DMS114 treated with DMSO at 0.1 percent for 48 hours (cell line): Measurements from ENCODE around the gene DIP2C.
"Not testable (repeated sequence)": the region's sequence is repeated elsewhere in the genome, so short reads cannot be mapped to it uniquely, and the experiment has no call there.

Source experiments
- DNase-seq: peaks from one replicate; lab custom pipeline; 2025; ENCODE audit not compliant: unreplicated experiment; lab: John Stamatoyannopoulos, UW

DIP2C gene

GRCh38 chr10:700183-700582, 10.7 kb upstream of the DIP2C start:
- DNase-seq, result not testable (repeated sequence)

- no peak for DNase-seq
Observed at GRCh38 chr10:697097-697875, 7.8 kb upstream of the DIP2C start.

DNA sequence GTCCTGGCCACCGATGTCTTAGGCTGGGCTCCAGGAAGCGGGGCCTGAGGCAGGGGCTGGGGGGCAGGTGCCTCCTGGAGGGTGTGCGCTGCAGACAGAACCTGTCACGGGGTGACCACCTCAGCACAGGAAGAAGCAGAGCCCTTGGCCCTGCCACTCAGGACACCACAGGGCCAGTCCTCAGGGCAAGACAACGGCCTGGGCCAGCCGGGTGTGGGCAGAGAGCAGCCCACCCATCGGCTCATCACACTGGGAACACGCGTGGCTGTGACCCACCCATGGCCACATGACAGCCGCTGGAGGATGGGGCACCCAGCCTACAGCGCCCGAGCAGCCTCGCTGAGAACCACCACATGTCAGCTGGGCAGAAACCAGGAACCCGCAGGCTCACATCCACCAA, 5.9 kb upstream of the DIP2C start:
- no peak for DNase-seq

DNA sequence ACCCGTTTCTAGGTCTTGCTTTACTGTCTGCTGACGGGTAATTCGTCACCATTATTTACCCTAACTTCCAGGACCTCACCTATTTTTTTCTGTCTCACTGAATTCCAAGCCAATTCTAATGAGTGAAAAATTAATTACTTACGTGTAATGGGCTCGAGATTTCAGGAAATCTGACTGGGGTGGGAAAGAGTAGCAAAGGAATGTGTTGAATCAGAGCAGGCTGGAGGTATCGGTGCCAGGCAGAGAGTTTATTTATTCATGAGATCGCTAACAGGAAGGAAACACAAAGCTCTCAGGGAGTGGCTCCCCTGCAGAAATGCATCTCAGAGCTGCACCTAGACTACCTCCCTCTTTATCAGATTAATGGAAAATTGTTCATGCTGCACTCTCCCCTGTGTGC, 4.0 kb upstream of the DIP2C start:
- DNase-seq, result no peak

DNA sequence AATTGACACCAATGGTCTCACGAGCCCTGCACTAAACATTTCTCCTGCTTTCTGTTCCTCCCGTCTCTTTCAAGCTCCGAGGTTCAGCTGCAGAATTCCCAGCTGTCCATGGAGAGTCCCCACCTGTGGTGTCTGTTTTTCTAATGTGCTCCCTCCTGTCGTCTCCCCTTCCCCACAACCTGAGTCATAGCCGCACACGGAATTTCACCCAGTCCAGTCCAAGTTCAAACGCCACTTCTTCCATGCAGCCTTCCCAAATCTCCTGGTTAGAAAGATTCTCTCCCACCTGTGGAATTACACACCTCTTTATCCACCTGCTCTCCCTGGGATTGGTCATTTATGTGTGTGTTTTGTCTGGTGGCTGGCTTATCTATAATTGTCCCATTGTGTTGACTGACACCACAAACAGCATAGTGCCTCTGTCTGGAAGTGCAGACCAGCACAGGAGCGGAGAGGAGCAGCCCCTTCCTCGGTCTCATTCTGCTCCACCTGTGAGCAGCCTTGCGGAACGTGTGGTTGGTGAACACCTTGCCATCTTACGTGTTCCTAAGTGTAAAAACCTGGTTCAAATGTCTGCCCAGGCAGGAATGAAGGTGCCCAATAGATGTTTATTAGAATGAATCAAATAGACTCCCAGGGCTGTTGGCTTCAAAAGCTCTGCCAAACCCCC, 3.3 kb upstream of the DIP2C start:
- DNase-seq, result no peak

DNA sequence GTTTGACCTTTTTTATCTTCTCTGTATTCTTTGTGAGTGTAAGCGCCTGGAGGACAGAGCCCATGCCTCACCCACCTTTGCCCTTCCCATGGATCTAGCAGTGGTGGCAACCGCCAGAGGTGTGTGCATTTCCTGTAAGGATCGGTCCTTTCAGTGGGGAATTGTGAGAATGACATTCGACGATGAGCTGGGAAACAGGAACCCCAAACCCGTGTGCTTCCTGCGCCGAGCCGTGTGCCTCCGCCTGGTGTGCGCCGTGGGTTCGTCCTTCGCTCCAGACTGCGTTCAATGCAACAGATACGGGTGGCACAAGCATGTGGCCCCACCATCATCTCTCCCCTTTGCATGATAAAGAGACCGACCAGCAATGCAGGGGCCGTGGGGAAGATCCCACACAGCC, 1.7 kb upstream of the DIP2C start:
- no peak for DNase-seq

- DNase-seq, result no peak
Observed at GRCh38 chr10:690372-691161, 1.1 kb upstream of the DIP2C start.

DNA sequence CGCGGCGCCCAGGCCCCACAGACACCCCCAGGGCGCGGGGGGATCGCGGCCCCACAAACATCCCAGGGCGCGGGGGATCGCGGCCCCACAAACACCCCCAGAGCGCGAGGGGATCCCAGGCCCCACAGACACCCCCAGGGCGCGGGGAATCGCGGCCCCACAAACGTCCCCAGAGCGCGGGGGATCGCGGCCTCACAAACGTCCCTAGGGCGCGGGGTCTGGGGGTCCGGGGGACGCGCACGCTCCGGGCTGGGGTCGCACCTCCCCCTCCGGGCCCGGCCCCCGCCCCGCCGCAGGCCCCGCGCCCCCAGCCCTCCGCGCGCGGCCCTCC, 382 bp downstream of the DIP2C start:
- DNase-seq, result no peak

DNA sequence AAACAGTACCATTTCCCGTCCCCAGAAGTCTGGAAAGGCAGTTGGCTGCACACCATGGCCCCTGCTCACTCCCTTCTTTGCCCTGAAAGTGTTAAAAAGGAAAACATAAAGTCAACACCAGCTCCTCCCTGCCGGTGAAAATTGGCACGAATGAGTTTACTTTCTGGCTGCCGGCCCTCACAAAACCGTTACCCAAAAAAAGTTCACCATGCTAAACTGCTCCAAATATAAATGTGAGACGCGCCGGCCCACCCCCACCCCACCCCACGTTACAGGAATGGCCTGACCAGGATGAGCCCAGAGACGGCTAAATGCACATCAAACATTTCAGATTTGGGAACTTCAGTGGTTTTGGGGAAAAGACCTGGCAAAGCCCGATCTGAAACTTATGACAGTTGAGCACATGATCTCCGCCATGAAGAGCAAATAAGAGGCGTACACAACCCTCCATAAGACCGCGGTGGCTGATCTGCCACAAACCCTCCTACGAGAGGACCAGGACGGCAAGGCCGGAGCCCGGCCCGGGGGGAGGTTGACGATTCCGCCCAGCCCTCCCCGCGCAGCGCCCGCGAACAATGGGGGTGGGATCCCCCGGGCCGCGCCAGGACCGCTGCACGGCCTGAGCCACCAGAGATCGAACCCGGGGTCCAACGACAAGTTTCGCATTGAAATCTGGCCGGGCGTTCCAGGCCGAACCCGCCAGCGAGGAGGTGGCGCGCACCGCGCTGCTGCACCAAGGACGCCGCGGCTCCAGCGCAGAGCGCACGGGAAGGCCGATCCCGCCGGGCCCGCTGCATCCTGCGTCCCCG, 952 bp downstream of the DIP2C start:
- DNase-seq, result peak; percentile 21

DNA sequence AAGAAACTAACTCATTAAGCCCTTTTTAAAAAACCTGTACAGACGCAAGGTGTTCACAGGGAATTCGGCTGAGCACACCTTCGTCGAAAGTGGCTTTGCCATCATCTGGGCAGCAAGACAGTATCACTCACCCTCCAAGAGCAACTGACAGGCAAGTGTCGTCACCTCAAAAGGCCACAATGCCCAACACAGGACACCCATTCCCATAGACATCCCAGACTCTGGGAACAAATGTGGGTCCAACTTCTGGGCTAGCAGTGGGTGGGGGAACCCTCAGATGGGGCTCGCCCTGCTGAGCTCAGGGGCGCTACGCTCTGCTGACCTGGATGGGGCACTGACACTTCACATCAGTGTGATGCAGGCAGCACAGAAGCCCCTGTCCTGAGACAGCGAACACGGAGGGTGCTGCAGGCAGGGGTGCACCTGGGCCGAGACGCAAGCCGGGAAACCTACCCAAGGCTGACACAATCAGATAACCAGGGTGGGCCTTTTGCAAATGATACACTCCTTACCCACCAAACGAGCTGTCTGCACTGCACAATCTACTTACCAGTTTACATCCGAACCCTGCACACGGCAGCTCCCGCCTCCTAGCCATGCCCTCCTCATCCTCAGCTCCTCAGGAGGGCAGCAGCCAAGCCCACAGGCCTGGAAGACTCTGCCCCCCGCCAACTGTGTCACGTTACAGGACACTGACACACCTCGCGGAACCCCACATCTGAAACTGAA, 1.7 kb downstream of the DIP2C start:
- DNase-seq, result no peak

DNA sequence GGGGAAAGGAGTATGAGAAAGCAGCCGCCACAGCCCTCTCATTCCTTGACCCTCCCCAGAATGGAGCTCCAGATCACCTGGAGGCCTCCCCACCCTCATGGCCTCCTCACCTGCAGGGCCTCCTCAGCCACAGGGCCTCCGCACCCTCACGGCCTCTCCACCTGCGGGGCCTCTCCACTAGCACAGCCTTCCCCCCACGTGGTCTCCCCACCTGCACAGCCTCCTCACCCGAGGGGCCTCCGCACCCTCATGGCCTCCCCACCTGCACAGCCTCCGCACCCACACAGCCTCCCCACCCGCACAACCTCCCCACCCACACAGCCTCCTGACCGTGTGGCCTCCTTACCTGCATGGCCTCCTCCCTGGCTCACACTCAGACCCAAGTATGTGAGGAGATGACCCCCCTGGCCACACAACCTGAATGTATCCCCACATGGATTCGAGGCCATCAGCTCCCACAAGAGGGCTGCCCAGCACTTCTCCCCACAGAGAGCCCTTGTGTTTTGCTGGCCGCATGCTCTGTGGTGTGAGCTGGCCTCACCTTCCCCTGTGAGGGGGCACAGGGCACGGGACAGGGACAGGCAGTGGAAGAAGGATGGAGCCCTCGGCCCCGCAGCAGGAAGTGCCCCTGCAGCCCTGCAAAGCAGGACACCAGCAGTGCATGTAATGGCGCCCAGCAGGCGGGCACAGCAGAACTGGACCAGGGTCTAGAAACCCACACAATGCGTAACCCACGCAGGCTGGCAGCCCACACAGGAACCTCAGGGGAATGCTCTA, 3.1 kb downstream of the DIP2C start:
- no peak for DNase-seq

- no peak for DNase-seq
Observed at GRCh38 chr10:685613-686012, 3.9 kb downstream of the DIP2C start.

DNA sequence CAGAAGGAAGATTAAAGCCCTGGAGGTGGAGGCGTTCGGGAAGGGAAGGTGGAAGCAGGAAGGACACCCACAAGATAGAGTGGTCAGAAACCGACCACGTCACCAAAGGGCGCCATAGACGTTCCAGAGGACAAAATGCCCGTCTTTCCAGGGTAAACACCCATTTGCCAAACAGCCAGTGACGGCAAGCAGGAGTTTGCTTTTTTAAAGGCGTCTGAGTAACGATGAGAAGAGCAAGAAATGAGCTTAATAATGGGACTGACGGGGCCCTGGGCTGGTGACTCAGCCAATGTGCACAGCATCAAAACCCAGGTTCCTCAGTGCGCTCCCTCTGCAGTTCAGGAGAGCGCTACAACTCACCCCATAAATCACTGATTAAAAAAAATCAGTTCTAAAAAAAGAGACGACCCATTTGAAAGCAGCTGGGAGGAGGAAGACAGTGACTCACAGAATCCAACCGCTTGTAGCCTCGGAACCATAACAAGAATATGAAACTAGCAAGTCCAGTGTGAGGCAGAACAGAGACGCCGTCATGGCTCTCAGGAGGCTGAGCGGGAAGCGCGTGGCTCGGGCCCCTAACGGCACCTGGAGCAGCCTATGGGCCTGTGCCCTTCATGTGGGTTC, 5.9 kb downstream of the DIP2C start:
- no peak for DNase-seq

GRCh38 chr10:682931-683447, 6.5 kb downstream of the DIP2C start:
- no peak for DNase-seq

GRCh38 chr10:681670-682318, 7.7 kb downstream of the DIP2C start:
- DNase-seq, result no peak

GRCh38 chr10:680745-681144, 8.7 kb downstream of the DIP2C start:
- DNase-seq, result no peak

- no peak for DNase-seq
Observed at GRCh38 chr10:680146-680545, 9.3 kb downstream of the DIP2C start.

- DNase-seq, result no peak
Observed at GRCh38 chr10:679556-679955, 9.9 kb downstream of the DIP2C start.

DNA sequence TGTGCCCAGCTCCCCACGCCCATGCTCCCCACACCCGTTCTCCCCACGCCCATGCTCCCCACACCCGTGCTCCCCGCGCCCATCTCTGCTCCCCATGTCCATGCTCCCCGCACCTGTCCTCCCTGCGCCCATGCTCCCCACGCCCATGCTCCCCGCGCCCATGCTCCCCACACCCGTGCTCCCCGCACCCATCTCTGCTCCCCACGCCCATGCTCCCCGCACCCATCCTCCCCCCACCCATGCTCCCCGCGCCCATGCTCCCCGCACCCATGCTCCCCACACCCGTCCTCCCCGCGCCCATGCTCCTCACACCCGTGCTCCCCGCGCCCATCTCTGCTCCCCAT, 10.8 kb downstream of the DIP2C start:
- DNase-seq, result not testable (repeated sequence)
